Measurements from ENCODE around the gene ULK4. TPM values are rescaled to one million over a fixed set of nuclear protein-coding genes. Genes with fewer than 3 reads are reported as not detected.

ULK4 gene
- total RNA-seq, 4 donors from 2014 or later, result 3.2 to 18.7 (median 12.6) TPM

GRCh38 chr3:41955192-41955591, 6.7 kb downstream of the ULK4 start:
- WGBS, 2 donors, result 91 to 94% methylated on average over 18 of the region's 18 CpGs
- TF ChIP-seq, protein P1, sequence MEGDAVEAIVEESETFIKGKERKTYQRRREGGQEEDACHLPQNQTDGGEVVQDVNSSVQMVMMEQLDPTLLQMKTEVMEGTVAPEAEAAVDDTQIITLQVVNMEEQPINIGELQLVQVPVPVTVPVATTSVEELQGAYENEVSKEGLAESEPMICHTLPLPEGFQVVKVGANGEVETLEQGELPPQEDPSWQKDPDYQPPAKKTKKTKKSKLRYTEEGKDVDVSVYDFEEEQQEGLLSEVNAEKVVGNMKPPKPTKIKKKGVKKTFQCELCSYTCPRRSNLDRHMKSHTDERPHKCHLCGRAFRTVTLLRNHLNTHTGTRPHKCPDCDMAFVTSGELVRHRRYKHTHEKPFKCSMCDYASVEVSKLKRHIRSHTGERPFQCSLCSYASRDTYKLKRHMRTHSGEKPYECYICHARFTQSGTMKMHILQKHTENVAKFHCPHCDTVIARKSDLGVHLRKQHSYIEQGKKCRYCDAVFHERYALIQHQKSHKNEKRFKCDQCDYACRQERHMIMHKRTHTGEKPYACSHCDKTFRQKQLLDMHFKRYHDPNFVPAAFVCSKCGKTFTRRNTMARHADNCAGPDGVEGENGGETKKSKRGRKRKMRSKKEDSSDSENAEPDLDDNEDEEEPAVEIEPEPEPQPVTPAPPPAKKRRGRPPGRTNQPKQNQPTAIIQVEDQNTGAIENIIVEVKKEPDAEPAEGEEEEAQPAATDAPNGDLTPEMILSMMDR (IDR thresholded peaks at IDR 0.05), result no peak
- no peak for TF ChIP-seq POLR2A (IDR thresholded peaks at IDR 0.05)
- H3K4me3 ChIP-seq (ENCODE audit: low read depth, poor library complexity, severe bottlenecking), result no peak overlapping the region
- no peak for DNase-seq (ENCODE audit: low spot score in 2 of 2)
- intact Hi-C loops (cut with DNase I; ENCODE audit: low total_unique reads), result no loop called here

DNA sequence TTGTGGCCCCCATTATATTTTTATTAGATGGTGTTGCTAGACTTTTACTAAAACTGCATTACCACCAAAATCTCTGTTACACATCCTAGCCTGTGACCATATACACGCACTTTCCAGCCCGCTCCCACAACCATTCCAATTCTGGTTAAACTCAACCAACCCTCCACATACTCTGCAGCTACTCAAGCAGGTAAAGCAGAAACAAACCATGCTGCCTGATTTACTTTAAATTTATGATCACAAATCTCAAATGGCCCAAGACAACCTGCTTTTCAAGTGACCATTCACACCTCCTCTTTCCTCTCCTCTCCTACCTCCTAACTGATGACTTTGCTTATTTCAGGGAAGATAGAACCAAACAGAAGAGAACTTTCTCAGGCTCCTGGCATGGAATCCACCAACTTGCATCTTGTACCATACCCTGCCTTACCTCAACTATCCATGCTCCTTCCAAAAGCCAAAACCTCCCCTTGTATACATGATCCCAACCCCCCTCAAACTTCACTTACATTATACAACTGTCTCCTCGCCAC, 18.5 kb downstream of the ULK4 start:
- WGBS, 2 donors, result 100% methylated on average over 3 of the region's 3 CpGs
- intact Hi-C loops (cut with DNase I; ENCODE audit: low total_unique reads), result no loop called here
- TF ChIP-seq POLR2A (IDR thresholded peaks at IDR 0.05), result no peak
- TF ChIP-seq, protein P1 (IDR thresholded peaks at IDR 0.05), result no peak
- no peak for DNase-seq (ENCODE audit: low spot score in 2 of 2)
- H3K4me3 ChIP-seq (ENCODE audit: low read depth, poor library complexity, severe bottlenecking), result no peak overlapping the region

GRCh38 chr3:41940393-41940792, 21.5 kb downstream of the ULK4 start:
- no peak for TF ChIP-seq POLR2A (IDR thresholded peaks at IDR 0.05)
- TF ChIP-seq, protein P1 (IDR thresholded peaks at IDR 0.05), result no peak
- no peak overlapping the region for H3K4me3 ChIP-seq (ENCODE audit: low read depth, poor library complexity, severe bottlenecking)
- intact Hi-C loops (cut with DNase I; ENCODE audit: low total_unique reads), result no loop called here
- DNase-seq (ENCODE audit: low spot score in 2 of 2), result no peak

DNA sequence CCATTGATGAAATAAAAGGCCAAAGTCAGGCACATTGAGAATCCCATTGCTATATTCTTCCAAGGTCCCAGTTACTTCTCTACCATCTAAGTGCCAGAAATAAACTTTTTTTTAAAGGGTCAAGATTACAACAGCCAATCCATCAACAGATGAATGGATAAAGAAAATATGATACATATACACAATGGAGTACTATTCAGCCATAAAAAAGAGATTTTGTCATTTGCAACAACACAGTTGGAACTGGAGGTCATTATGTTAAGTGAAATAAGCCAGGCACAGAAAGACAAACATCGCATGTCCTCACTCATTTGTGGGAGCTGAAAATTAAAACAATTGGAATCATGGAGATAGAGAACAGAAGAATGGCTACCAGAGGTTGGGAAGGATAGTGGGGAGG, 25.5 kb downstream of the ULK4 start:
- intact Hi-C loops (cut with DNase I; ENCODE audit: low total_unique reads), result loop anchor here (10.0 kb wide), 1 partner anchor 388 kb away; no protein-coding TSS in a partner anchor
- WGBS, 2 donors, result 97% methylated on average over 1 of the region's 1 CpG
- TF ChIP-seq, protein P1 (IDR thresholded peaks at IDR 0.05), result no peak
- TF ChIP-seq POLR2A (IDR thresholded peaks at IDR 0.05), result no peak
- no peak overlapping the region for H3K4me3 ChIP-seq (ENCODE audit: low read depth, poor library complexity, severe bottlenecking)
- no peak for DNase-seq (ENCODE audit: low spot score in 2 of 2)

GRCh38 chr3:41933154-41933676, 28.7 kb downstream of the ULK4 start:
- H3K4me3 ChIP-seq (ENCODE audit: low read depth, poor library complexity, severe bottlenecking), result no peak overlapping the region
- WGBS, 2 donors, result 36 to 45% methylated on average over 3 of the region's 3 CpGs
- TF ChIP-seq, protein P1 (IDR thresholded peaks at IDR 0.05), result no peak
- TF ChIP-seq POLR2A (IDR thresholded peaks at IDR 0.05), result no peak
- intact Hi-C loops (cut with DNase I; ENCODE audit: low total_unique reads), result loop anchor here (10.0 kb wide), 1 partner anchor 392 kb away; no protein-coding TSS in a partner anchor
- no peak for DNase-seq (ENCODE audit: low spot score in 2 of 2)

DNA sequence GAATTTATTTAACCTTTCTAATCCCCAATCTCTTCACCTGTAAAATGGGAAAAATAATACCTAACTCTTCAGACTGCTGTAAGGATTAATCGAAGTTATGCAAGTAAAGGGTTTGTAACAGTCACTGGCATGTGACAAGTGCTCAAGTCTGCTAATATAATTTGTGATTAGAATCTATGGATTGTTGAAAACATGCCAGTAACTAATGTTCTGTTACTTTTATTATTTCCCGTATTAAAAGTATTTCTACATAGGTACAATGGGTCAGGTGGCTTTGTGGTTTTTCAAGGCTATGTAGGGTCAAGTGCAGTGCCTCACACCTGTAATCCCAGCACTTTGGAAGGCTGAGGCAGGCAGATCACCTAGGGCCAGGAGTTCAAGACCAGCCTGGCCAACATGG, 29.4 kb downstream of the ULK4 start:
- DNase-seq (ENCODE audit: low spot score in 2 of 2), result no peak

More for the DNA sequence above, 29.4 kb downstream of the ULK4 start:
- 57 to 76% methylated on average over 2 of the region's 2 CpGs for WGBS, 2 donors
- intact Hi-C loops (cut with DNase I; ENCODE audit: low total_unique reads), result loop anchor here (10.0 kb wide), 1 partner anchor 392 kb away; no protein-coding TSS in a partner anchor
- no peak for TF ChIP-seq POLR2A (IDR thresholded peaks at IDR 0.05)
- TF ChIP-seq, protein P1 (IDR thresholded peaks at IDR 0.05), result no peak
- H3K4me3 ChIP-seq (ENCODE audit: low read depth, poor library complexity, severe bottlenecking), result no peak overlapping the region

Data from lower leg skin (tissue), 4 donors.